ENCODE results near the gene DYNLT4.
"Not testable (repeated sequence)": the region's sequence is repeated elsewhere in the genome, so short reads cannot be mapped to it uniquely, and the experiment has no call there.

DYNLT4 gene

DNA sequence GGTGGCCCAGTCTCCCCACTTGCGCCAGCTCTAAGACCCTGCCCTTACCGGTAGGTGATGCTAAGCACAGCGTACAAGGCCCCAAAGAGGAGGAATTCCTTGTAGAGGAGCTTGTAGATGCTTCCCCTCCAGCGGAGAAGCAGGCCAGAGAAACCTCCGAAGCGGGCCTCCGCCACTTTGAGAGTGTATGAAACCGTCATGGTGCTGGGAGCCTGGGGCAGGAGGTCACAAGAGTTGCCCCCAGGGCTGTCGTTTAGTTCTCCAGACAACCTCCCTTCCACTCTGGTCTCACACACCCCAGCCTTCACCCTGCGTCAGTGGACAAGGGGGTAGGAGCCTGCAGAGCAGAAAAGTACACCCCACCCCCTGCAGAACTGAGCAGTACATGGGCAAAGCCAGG is 19.6 kb downstream of the DYNLT4 start:
- DNase-seq: no peak

DNA sequence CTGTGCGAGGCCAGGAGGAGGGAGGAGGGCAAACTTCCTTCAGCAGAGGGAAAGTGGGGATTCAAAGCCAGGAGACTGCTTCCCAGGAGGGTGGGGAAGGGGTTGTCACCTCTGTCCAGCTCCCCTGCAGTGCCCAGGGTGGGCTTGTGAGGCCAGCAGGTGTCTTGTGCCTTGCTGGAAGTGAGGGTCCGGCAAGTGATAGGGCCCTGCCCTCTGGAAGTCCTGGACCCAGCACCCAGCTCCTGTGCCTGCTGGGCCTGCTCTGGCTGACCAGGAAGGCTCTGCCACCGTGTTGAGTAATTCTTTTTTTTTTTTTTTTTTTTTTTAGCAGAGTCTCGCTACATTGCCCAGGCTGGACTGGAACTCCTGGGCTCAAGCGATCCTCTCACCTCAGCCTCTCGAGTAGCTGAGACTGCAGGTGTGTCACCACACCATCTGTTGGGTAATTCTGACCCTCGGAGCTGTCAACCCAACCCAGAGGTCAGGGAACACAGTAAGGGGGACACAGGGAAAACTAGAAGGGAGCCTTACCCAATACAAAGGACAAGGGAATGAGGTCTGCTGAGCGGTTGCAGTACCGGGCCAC is 20.2 kb downstream of the DYNLT4 start:
- no peak for DNase-seq

DNA sequence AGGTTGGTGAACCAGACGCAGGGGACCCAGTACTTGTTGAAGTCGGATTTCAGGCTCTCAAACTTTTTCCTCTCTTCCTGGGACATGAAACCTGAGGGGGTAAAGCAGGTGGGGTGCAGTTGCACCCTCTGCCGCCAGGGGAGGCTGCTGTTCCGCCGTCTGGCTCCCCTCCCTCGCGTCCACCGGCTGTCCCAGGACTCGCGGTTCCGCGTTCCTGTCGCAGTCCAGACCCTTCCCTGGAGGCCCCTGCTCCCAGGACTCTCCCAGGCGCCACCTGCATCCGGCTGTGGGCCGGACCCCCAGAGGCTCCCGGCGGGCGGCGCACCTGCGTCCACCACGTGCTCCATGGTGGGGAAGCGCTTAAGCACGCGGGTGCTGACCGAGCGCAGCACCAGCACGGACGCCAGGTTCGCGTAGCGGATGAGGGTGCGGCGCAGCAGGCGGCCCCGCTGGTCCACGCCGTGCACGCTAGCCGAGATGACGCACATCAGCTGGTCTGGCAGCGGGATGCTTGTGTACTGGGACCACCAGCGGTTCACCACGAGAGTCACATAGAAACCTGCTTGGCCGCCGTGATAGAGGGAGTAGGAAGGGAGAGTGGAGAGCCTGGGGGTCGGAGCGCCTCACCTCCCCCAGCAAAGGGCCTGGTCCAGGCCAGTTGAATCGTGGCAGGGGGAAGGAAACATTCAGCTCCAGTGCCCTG is 20.9 kb downstream of the DYNLT4 start:
- peak in 1 of 2 donors; percentile 40 for DNase-seq

DNA sequence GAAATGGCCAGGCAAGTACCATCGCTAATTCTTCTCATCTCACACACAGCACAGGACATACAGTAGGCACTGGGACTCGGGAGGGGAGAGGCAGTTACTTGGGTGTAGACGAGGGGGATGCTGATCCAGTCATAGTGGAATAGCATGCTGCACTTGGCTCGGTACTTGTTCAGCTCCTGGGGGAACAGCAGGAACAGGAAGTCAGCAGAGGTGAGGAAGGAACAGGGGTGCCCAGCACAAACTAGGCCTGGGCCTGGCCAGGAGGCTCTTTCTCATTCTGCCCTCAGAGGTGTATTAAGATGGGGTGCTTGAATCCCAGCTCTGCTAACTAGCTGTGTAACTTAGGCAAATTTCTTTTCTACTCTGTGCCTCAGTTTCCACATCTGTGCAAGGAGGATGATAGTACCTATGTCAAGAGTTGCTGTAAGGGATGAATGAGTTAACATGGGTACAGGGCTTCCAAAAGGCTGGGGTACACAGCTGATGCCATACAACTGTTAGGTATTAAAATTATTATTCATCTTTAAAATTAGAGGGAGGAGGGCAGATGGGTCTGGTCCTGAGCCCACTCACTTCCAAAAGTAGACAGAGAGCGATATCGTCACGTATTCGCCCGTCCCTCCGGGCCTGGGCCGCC is 21.5 kb downstream of the DYNLT4 start:
- no peak for DNase-seq

DNA sequence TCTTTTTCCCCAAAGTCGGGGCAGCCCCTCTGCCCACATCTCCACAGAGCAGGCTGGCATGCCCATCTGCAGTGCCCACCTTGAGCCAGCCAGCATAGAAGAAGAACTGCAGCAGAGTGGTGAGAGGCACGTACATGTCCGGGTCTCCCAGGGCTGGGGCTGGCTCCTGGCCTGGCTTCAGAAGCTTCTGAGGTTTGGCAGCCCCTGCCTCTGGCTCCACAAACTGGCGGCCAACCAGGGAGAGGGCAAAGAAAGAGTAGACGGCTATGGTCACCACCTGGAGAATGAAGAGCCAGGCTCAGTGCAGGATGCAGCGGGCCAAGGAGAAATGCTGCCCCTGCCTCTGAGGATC is 22.1 kb downstream of the DYNLT4 start:
- DNase-seq: no peak

DNA sequence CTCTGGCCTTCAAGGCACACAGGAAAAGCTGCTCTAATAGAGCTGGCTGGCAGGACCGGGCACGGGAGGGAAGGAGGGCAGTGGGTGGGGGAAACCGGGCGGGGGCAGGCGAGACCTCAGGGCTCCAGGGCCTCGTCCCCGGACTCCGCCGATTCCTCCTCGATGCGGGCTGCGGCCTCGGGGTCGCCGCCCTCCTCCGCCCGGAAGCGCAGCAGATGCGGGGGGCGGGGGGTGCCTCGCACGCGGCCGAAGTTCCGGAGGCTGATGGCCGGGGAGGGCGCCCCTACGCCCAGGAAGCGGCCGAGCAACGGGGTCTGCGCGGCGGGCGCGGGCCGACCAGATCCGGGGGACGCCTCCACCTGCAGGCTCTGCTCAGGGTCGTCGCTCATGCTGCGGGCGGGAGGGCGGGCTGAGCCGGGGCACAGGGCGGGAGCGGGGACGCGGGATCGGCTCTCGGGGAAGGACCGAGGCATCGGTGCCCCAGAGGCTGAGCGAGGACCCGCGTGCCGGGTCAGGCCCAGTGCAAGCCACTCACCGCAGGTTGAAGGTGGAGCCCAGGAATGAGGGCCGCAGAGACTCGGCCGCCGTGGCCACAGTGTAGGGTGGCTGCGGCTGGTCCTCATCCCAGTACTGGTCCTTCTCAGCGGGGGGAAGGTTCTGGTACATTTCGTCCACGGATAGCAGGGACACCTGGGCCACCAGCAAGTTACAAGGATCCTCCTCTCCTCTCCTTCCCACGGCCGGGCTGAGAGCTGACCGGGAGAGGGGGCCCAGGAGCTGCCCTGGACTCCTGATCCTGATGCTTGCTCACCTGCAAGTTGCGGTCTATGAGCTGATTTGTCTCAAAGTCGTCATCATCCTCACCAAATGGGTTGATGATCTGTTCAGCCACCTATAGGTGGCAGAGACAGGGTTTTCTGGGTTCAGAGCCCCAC is 22.8 kb downstream of the DYNLT4 start:
- DNase-seq: no peak

DNA sequence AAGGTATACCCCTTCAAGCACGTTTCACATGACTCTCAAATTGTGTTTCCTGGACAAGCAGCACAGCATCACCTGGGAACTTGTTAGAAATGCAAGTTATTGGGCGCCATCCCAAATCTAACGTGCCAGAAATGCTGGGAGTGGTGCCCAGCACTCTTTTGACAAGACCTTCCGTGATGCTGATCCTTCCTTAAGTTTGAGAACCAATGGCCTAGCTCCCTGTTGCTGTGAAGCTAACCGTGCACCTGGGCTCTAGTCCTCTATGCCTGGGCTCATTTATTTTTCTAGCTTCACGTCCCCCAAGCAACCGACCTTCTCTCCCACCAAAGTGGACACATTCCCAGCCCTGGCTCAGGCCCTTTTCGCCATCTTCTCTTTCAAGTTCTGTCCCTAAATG is 23.5 kb downstream of the DYNLT4 start:
- no peak for DNase-seq

DNA sequence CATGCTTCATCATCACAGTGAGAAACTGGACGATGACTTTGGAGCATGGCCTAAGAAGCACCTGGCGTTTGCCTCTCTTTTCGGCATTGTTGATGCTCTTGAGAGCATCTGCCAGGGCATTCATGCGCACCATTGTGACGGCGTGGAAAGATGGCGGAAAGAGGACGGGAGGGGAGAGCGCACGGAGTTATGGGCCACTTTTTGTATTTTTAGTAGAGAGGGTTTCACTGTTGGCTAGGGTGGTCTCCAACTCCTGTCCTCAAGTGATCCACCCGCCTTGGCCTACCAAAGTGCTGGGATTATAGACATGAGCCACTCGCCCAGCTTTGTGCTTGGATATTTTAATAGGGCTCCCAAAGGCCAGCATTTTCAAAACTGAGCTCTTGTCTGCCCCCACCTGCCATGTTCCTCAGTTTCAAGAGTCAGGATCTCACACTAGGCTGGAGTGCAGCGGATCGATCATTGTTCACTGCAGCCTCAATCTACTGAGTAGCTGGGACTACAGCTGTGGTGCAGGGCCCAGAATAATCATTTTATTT is 26.5 kb downstream of the DYNLT4 start:
- no peak for DNase-seq

DNA sequence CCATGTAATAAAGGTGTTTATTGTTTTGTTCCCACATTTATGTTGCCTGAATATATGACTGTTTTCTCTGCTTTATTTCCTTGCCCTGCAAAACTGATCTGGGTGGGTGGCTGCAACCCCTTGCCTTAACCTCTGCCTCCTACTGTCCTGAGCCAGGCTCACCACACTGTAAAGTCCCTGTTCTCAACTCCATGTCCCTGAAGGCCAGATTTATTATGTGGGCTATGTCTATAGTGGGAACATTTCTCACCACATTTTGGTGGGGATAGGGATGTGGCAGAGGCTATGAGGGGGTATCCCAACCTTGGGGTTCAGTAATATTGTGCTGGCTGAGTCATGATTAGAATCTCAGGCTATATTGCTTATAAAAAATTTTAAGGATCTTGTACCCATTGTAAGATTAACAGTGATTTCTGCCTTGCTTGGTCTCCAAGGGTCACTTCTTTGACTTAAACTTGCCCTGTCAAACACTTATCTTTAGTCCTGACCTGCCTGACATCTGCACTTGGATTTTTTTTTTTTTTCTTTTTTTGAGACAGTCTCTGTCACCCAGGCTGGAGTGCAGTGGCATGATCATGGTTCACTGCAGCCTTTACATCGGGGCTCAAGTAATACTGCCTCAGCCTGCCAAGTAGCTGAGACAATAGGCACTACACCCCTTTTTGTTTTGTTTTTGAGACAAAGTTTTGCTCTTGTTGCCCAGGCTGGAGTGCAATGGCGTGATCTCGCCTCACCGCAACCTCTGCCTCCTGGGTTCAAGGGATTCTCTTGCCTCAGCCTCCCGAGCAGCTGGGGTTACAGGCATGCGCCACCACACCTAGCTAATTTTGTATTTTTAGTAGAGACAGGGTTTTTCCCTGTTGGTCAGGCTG is 28.2 kb downstream of the DYNLT4 start:
- no peak for DNase-seq

DNA sequence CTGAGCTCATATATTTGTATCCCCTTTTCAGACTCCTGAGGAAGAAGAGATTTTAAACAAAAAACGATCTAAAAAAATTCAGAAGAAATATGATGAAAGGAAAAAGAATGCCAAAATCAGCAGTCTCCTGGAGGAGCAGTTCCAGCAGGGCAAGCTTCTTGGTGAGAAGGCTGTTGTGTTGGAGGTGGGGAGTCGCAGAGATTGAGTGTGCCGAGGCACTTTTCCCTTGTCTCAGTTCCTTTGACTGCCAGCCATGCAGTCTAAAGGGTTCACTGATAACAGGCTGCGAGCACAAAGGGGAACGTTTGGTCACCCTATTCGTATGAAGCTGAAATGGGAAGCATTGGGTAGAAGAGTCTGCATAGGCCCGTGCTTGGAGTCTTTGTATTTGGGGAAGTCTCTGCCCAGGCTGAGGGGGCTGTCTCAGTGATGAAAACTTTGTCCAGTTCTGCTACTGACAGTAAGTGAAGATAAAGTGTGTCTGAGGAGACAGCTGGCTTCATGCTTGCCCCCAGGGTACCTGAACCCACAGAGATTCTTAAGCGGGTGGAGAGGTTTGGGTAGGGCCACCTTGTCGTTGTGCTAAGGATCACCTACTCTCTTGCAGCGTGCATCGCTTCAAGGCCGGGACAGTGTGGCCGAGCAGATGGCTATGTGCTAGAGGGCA is 29.0 kb downstream of the DYNLT4 start:
- no peak for DNase-seq

DNA sequence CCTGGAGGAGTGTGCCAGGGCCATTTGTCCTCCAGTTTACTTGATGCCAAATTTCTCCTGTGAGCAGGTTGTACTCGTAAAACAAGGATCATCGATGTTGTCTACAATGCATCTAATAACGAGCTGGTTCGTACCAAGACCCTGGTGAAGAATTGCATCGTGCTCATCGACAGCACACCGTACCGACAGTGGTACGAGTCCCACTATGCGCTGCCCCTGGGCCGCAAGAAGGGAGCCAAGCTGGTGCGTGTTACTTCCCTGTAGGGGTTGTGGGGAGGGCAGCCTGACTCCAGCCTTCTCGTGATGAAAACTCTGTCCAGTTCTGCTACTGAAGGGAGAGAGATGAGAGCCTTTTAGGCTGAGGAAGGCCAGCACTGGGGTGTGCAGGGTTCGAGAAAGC is 29.6 kb downstream of the DYNLT4 start:
- DNase-seq: no peak

DNA sequence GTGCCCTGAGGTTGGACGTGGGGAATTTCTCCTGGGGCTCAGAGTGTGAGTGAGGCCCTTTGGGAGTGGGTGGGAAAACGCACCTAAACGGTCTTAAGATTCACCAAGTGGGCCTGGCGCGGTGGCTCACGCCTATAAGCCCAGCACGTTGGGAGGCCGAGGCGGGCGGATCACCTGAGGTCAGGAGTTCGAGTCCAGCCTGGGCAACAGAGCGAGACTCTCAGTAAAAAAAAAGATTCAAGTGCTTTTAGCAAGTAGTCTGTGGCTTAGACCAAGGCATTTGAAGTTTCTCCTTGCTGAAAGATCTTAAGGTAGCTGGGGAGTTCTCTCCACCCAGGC is 30.5 kb downstream of the DYNLT4 start:
- no peak for DNase-seq

DNA sequence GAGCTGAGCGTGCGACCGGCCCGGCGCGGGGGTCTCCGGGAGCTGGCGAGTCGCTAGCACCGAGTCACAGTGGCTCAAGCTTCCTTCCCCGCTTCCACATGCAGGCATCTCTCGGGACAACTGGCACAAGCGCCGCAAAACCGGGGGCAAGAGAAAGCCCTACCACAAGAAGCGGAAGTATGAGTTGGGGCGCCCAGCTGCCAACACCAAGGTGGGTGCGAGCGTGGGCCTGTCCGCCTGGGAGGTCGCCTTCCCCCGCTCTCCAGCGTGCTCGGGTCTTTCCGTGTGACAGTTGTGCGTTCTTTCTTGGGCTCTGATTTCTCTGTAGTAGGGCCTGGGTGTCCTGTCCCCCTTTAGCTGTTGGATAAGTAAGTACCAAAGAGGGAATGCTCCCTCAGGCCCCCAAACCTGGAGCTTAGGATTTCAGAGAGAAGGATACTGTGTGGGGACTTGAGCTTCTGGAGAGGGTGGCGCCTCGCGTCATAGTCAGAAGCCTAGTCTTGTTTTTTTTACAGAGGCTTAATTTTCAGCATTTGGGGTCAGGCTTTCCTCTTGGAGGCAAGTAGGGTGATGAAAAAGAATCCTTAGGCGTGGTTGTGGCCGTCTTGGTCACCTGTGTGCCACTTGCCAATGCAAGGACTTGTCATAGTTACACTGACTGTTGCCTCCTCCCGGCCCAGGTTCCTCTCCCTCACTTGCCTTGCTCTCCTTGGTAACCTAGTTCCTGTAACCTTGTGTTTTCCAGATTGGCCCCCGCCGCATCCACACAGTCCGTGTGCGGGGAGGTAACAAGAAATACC is 31.0 kb downstream of the DYNLT4 start:
- no peak for DNase-seq

DNA sequence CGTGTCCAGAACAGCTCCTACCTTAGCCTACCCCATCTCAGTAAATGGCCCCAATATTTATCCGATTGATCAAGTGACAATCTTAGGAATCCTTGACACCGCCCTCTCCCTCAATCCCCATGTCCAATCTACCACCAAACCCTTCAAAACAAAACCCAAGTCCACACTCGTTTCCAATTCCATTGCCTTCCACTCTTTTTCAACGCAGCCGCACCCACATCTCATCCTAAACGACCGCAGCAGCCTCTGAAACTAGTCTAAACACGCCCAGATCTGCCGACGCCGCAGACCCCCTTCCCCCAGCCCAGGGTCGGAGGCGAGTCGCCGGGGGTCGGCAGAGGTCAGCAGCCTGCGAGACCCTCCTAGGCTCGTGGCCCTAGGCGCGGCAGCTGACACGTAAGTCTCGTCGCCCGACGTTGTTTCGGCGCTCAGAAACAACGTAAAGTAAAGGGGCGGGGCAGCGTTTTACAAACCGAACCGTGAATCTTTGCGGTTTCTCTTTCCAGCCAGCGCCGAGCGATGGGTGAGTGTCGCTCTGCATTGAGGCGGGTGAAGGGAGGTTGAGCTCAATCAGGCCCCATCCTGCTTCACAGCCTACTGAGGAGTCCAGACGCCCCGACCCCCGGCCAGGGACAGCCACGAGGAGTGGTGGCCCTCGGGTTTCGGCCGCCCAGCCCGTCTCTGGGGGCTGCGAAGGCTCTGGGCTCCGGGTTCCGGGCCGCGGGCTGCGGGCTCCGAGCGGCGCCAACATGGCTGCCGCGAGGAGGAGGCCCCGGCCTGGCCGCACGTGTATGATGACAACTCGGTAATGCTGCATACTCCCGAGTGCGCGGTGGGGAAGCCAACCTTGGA is 31.8 kb downstream of the DYNLT4 start, which contains the start of gene RPS8:
RPS8 (plus strand) TSS at position 463 of the 852 bp plus-strand sequence; CDS start at position 520, 57 bp downstream.
- DNase-seq: peak; percentile 84 to 94

DNA sequence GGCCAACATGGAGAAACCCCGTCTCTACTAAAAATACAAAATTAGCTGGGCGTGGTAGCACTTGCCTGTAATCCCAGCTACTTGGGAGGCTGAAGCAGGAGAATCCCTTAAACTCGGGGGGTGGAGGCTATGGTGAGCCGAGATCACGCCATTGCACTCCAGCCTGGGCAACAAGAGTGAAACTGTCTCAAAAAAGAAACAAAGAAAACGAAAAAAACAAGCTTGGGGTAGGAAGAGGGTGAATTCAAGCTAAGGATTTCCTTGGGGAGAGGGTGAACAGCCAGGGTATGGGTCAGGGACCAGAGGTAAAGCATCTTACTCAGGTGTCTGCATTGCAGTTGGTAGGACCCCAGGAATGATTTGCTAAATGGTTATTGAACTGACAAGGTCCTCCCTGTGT is 40.7 kb downstream of the DYNLT4 start:
- not testable (repeated sequence) for DNase-seq

DNA sequence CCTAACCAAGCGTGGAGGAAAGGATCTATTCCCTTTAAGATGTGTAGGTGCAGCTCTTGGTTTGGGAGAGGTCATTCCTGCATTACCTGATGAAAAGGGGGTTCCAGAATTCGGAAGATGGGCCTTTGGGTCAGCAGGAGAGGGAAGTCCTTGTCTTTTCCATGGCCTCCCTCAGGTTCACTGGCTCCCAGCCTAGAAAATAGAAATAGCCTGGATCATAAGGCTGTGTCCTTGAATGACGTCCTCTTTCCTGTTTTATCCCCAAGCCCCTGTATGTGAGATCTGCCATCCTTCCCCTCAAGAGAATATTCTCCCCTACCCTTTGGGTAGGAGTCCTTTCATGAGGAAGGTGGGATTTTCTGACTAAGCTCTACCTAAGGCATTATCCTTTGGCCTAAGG is 46.3 kb downstream of the DYNLT4 start:
- no peak for DNase-seq

DNA sequence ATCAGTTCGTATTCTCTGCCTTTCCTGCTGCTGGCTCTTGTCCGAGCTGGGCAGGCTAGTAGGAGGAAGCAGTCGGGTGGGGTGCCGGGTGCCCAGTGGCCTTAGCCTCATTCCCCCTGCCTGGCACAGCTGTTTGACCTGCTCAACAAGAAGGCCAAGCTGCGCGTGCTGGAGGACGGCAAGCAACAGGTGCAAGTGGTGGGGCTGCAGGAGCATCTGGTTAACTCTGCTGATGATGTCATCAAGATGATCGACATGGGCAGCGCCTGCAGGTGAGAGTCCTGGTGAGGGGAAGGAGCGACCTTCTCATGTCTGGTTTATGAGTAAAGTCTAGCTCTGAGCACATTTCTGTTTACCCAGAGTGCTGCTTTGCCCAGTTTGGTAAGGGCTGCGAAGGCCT is 48.1 kb downstream of the DYNLT4 start:
- no peak for DNase-seq

DNA sequence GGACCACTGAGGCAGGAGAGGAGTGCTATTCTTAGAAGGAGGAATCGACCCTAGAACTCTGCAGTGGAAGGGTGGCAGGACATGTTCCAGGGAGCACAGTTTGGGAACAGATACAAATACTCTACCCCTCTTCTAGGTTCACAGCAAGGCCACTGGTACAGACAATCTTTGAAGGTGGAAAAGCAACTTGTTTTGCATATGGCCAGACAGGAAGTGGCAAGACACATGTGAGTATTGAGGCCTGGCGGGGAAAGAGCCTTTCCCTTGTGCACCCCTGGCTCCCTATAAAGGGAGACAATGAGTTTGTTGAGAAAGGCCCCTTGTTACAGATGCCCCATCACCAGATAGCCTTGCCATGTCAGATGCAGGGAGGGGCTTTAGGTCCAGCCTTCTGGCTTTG is 49.7 kb downstream of the DYNLT4 start:
- no peak for DNase-seq

Measured in hippocampal formation (tissue), 2 donors.